DOHH2 (cell line): ENCODE measurements around the gene RUSC1.
A peak's percentile ranks its signal among the peaks of the same experiment; 100 is the strongest.

Experiments used
- H3F3A ChIP-seq: fragments of 200-600 bp; sonication (generic), shearing (Covaris generic); 2 replicates; pipeline ENCODE4 v1.6.0; 2016; ENCODE audit warnings: antibody characterized with exemption, mild to moderate bottlenecking; ENCODE audit not compliant: control insufficient read depth, insufficient read depth
- H3K27ac ChIP-seq: fragments of 200-600 bp; sonication (generic); 2 replicates; pipeline ENCODE4 v1.5.1; 2014; ENCODE audit warnings: low read depth, mild to moderate bottlenecking, low read length, moderate library complexity
- H3K27me3 ChIP-seq: fragments of 200-600 bp; sonication (generic); 2 replicates; pipeline ENCODE4 v1.6.1; 2014; ENCODE audit warnings: mild to moderate bottlenecking, low read length, mixed read lengths; ENCODE audit not compliant: control insufficient read depth
- H3K36me3 ChIP-seq: fragments of 200-600 bp; sonication (generic); 2 replicates; pipeline ENCODE4 v1.6.1; 2014; ENCODE audit warnings: mild to moderate bottlenecking, low read length, moderate library complexity, mixed read lengths; ENCODE audit not compliant: control insufficient read depth
- H3K4me1 ChIP-seq: fragments of 200-600 bp; sonication (generic); 2 replicates; pipeline ENCODE4 v1.6.1; 2014; ENCODE audit warnings: mild to moderate bottlenecking, low read length, mixed read lengths; ENCODE audit not compliant: control insufficient read depth
- H3K4me2 ChIP-seq: fragments of 200-600 bp; sonication (generic); 2 replicates; pipeline ENCODE4 v1.6.0; 2014; ENCODE audit warnings: mild to moderate bottlenecking, low read length, moderate library complexity
- H3K4me3 ChIP-seq: fragments of 200-600 bp; sonication (generic); 2 replicates; pipeline ENCODE4 v1.5.1; 2014; ENCODE audit warnings: mild to moderate bottlenecking, low read length, mixed read lengths
- H3K79me2 ChIP-seq: fragments of 200-600 bp; sonication (generic); 2 replicates; pipeline ENCODE4 v1.6.1; 2014; ENCODE audit warnings: mild to moderate bottlenecking, low read length, mixed read lengths; ENCODE audit not compliant: control insufficient read depth
- H3K9me2 ChIP-seq: fragments of 200-600 bp; sonication (generic); replicated peaks from 2 replicates; pipeline ENCODE4 v1.6.1; 2014; ENCODE audit warnings: mild to moderate bottlenecking, low read length, mixed read lengths; ENCODE audit not compliant: control insufficient read depth
- H3K9me3 ChIP-seq: fragments of 200-600 bp; sonication (generic); 2 replicates; pipeline ENCODE4 v1.6.1; 2014; ENCODE audit warnings: antibody characterized with exemption, low read length, mixed read lengths; ENCODE audit not compliant: control insufficient read depth, insufficient read depth
- H4K20me1 ChIP-seq: fragments of 200-600 bp; sonication (generic); 2 replicates; pipeline ENCODE4 v1.6.0; 2014; ENCODE audit warnings: low read depth, mild to moderate bottlenecking, antibody characterized with exemption, low read length, moderate library complexity; ENCODE audit not compliant: control insufficient read depth, insufficient read depth
- CTCF ChIP-seq: fragments of 200-600 bp; sonication (generic); IDR thresholded peaks from one replicate; pipeline ENCODE4 v1.5.1; 2014; ENCODE audit warnings: antibody characterized with exemption, mild to moderate bottlenecking, low read depth, low read length; ENCODE audit not compliant: poor library complexity, severe bottlenecking
- EZH2phosphoT487 ChIP-seq: fragments of 200-600 bp; sonication (generic); IDR thresholded peaks from 2 replicates; pipeline ENCODE4 v1.6.1; 2017; ENCODE audit warnings: borderline replicate concordance, mild to moderate bottlenecking, antibody characterized with exemption, low read length, moderate library complexity, mixed read lengths

Gene RUSC1

GRCh38 chr1:155278689-155279160 lies 42.0 kb upstream of the RUSC1 start:
- Histone ChIP-seq H3F3A (peaks cover 15% of the 10 kb centered on the region), H3K9me2 (no peaks in the 10 kb centered on the region), H3K4me1 (peaks cover 35% of the 10 kb centered on the region), H4K20me1 (no peaks in the 10 kb centered on the region), H3K9me3 (no peaks in the 10 kb centered on the region), H3K27me3 (no peaks in the 10 kb centered on the region), H3K27ac (no peak overlapping the region), H3K4me2 (peak overlapping the region; percentile 97), H3K36me3 (peaks cover 20% of the 10 kb centered on the region), H3K79me2 (peaks cover 19% of the 10 kb centered on the region), H3K4me3 (peak overlapping the region; percentile 96)
- TF ChIP-seq CTCF (no peak), EZH2phosphoT487 (no peak)

GRCh38 chr1:155279268-155279667 lies 41.4 kb upstream of the RUSC1 start:
- H3K9me3 ChIP-seq = no peaks in the 10 kb centered on the region
- H3K27me3 ChIP-seq = no peaks in the 10 kb centered on the region
- H3K4me2 ChIP-seq = peak overlapping the region; percentile 97
- H3K79me2 ChIP-seq = peaks cover 17% of the 10 kb centered on the region
- no peaks in the 10 kb centered on the region for H3K9me2 ChIP-seq
- H4K20me1 ChIP-seq = no peaks in the 10 kb centered on the region
- peaks cover 15% of the 10 kb centered on the region for H3F3A ChIP-seq
- peaks cover 31% of the 10 kb centered on the region for H3K4me1 ChIP-seq
- peak overlapping the region; percentile 96; the same call in 1 of the 2 replicates for H3K4me3 ChIP-seq
- no peak overlapping the region for H3K27ac ChIP-seq
- H3K36me3 ChIP-seq = peaks cover 25% of the 10 kb centered on the region
- no peak for TF ChIP-seq CTCF
- TF ChIP-seq EZH2phosphoT487 = no peak

- Histone ChIP-seq H3K4me2 (no peak overlapping the region), H3K27me3 (no peaks in the 10 kb centered on the region), H3K4me3 (no peak overlapping the region), H4K20me1 (no peaks in the 10 kb centered on the region), H3K9me2 (no peaks in the 10 kb centered on the region), H3K27ac (no peak overlapping the region), H3F3A (peaks cover 9% of the 10 kb centered on the region; the same call in 1 of the 2 replicates), H3K79me2 (peaks cover 15% of the 10 kb centered on the region), H3K36me3 (peaks cover 37% of the 10 kb centered on the region), H3K9me3 (no peaks in the 10 kb centered on the region), H3K4me1 (peaks cover 16% of the 10 kb centered on the region)
- TF ChIP-seq CTCF (no peak), EZH2phosphoT487 (no peak)
Measured at GRCh38 chr1:155282488-155283091, 38.1 kb upstream of the RUSC1 start.
